Measurements from ENCODE around the gene TSHZ2. TPM values are rescaled to one million over a fixed set of nuclear protein-coding genes. Genes with fewer than 3 reads are reported as not detected.

The TSHZ2 gene
- total and polyA plus RNA-seq, 2 of the 4 experiments (the other 2 are of a cell fraction), result under 0.01 to 0.02 TPM

DNA sequence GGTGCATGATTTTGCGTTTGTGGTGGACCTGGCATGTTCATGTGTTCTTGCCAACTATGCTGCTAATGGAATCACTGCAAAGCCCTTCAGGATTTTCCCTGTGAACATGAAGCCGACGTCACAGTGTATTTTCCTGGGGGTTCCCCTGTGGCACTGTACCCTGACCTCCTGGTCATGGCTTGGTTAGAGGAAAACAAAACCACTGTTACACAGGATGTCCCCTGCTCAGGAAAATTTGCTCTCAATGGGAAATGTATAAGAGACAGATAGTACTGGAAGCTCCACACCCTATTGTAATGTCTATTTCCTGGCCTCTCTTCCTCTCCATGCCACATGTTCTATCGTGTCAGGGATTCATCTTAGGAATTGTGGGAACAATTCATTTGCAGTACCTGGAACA, 19.7 kb downstream of the TSHZ2 start:
- no peak overlapping the region for H4K5ac ChIP-seq (ENCODE audit: low read depth, low read length)
- H2BK5ac ChIP-seq (ENCODE audit: low read depth, low read length, poor library complexity, severe bottlenecking), result no peak overlapping the region
- no peaks in the 10 kb centered on the region for H3K79me1 ChIP-seq (ENCODE audit: low read depth in 1 of 2, low read length in 2 of 2)
- H3K56ac ChIP-seq (ENCODE audit: extremely low read depth, insufficient read depth, low read length), result no peak overlapping the region
- H4K8ac ChIP-seq (ENCODE audit: low read depth in 2 of 2, low read length in 2 of 2), result no peak overlapping the region
- dilution Hi-C loops (cut with HindIII; ENCODE audit: low sequenced_read_pairs, unreplicated experiment) (no loop called here), in situ Hi-C loops (cut with MboI; ENCODE audit: low sequenced_read_pairs) (no loop called here), intact Hi-C loops (cut with micrococcal nuclease) (no loop called here)
- CTCF ChIA-PET, result interaction anchor here (0.5 kb wide), 1 partner anchor 502 kb away, joined by 4 read pairs; no protein-coding TSS in a partner anchor
- no peak overlapping the region for H2BK20ac ChIP-seq (ENCODE audit: low read depth, low read length)
- no peak overlapping the region for H4K91ac ChIP-seq (ENCODE audit: insufficient read depth, low read depth, low read length)
- H3K9me1 ChIP-seq (ENCODE audit: insufficient read depth, low read length), result no peaks in the 10 kb centered on the region
- DNase-seq (no peak), ATAC-seq (ENCODE audit: low read depth) (no peak)
- no CpG with 5 or more reads among the region's 4 CpGs for WGBS, 2 experiments (ENCODE audit: extremely low coverage in 2 of 2, insufficient read length in 1 of 2)
- no peaks in the 10 kb centered on the region for H3K9me3 ChIP-seq (ENCODE audit: control insufficient read depth, insufficient read depth, low read length)
- H3K36me3 ChIP-seq (ENCODE audit: control insufficient read depth, insufficient read depth, low read length), result no peaks in the 10 kb centered on the region
- BruUV-seq (replicated peaks), result no TSS peak
- no peaks in the 10 kb centered on the region for H3K27me3 ChIP-seq (ENCODE audit: control insufficient read depth, insufficient read depth, low read length)
- POLR2A ChIA-PET (ENCODE audit: unreplicated experiment), result no interaction called here
- no peak overlapping the region for H2BK120ac ChIP-seq (ENCODE audit: low read depth, low read length)
- H3K9ac ChIP-seq (ENCODE audit: low read depth, low read length), result no peak overlapping the region
- no peaks in the 10 kb centered on the region for H4K20me1 ChIP-seq (ENCODE audit: insufficient read depth, low read length)
- H2AFZ ChIP-seq (replicated peaks; ENCODE audit: low read length, poor library complexity), result no peak overlapping the region
- no peak overlapping the region for H3K18ac ChIP-seq (ENCODE audit: low read depth, low read length)
- no peak overlapping the region for H3K27ac ChIP-seq (ENCODE audit: insufficient read depth, low read length)
- TF ChIP-seq FOS (IDR thresholded peaks at IDR 0.05; ENCODE audit: low read depth, low read length) (no peak), CHD1 (IDR thresholded peaks at IDR 0.05; ENCODE audit: low read depth, low read length) (no peak), POLR2A (IDR thresholded peaks at IDR 0.05; ENCODE audit: low read depth, low read length) (no peak), NFE2L2 (IDR thresholded peaks at IDR 0.05; ENCODE audit: low read depth, low read length) (no peak), CTCF (conservative IDR thresholded peaks at IDR 0.05; ENCODE audit: low read depth, low read length) (no peak), RFX5 (IDR thresholded peaks at IDR 0.05; ENCODE audit: low read depth, low read length) (no peak), BHLHE40 (IDR thresholded peaks at IDR 0.05; ENCODE audit: low read depth, low read length) (no peak), RCOR1 (IDR thresholded peaks at IDR 0.05; ENCODE audit: insufficient replicate concordance, low read length) (no peak), RAD21 (IDR thresholded peaks at IDR 0.05; ENCODE audit: low read length) (no peak), MXI1 (IDR thresholded peaks at IDR 0.05; ENCODE audit: borderline replicate concordance, low read depth, low read length) (no peak), MAZ (IDR thresholded peaks at IDR 0.05; ENCODE audit: borderline replicate concordance, low read depth, low read length) (no peak), CEBPB (IDR thresholded peaks at IDR 0.05; ENCODE audit: low read depth, low read length) (no peak), SMC3 (IDR thresholded peaks at IDR 0.05; ENCODE audit: low read depth, low read length) (no peak), MAFK (IDR thresholded peaks at IDR 0.05; ENCODE audit: low read depth, low read length) (no peak)
- TF ChIP-seq, protein P1, sequence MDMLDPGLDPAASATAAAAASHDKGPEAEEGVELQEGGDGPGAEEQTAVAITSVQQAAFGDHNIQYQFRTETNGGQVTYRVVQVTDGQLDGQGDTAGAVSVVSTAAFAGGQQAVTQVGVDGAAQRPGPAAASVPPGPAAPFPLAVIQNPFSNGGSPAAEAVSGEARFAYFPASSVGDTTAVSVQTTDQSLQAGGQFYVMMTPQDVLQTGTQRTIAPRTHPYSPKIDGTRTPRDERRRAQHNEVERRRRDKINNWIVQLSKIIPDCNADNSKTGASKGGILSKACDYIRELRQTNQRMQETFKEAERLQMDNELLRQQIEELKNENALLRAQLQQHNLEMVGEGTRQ (IDR thresholded peaks at IDR 0.05; ENCODE audit: low read depth, low read length), result no peak
- TF ChIP-seq, protein P2, sequence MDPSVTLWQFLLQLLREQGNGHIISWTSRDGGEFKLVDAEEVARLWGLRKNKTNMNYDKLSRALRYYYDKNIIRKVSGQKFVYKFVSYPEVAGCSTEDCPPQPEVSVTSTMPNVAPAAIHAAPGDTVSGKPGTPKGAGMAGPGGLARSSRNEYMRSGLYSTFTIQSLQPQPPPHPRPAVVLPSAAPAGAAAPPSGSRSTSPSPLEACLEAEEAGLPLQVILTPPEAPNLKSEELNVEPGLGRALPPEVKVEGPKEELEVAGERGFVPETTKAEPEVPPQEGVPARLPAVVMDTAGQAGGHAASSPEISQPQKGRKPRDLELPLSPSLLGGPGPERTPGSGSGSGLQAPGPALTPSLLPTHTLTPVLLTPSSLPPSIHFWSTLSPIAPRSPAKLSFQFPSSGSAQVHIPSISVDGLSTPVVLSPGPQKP (IDR thresholded peaks at IDR 0.05; ENCODE audit: borderline replicate concordance, low read depth, low read length), result no peak
- no peak overlapping the region for H2AK9ac ChIP-seq (replicated peaks; ENCODE audit: low read depth, low read length, poor library complexity)
- H3K23ac ChIP-seq (ENCODE audit: low read depth, low read length), result no peak overlapping the region
- H3K4ac ChIP-seq (ENCODE audit: low read depth, low read length), result no peak overlapping the region
- H2BK15ac ChIP-seq (ENCODE audit: low read depth, low read length), result no peak overlapping the region
- H3K4me2 ChIP-seq (ENCODE audit: low read depth, low read length), result no peak overlapping the region
- H3K4me1 ChIP-seq (ENCODE audit: control insufficient read depth, insufficient read depth, low read length), result no peaks in the 10 kb centered on the region
- no peak overlapping the region for H3K4me3 ChIP-seq (ENCODE audit: insufficient read depth, low read depth, low read length)
- no peak overlapping the region for H3K14ac ChIP-seq (replicated peaks; ENCODE audit: low read depth, low read length)
- H2AK5ac ChIP-seq (ENCODE audit: low read depth, low read length), result no peak overlapping the region

All from IMR-90 (cell line).